Heart left ventricle (tissue), 13 donors: ENCODE measurements around the gene WDR7.

ENCODE experiments used
- POLR2A ChIP-seq, 2 donors: fragments of 450-650 bp; IDR thresholded peaks; one replicate each; pipeline ENCODE4 v1.6.1; 2017; ENCODE audit warnings: antibody characterized with exemption in 2 of 2, mild to moderate bottlenecking in 2 of 2, moderate library complexity in 2 of 2
- TF ChIP-seq, protein P1 (sequence below), 12 donors: fragments of 200-600 bp; sonication (generic) in 4 of 12; IDR thresholded peaks; one replicate each; pipeline versions ENCODE4 v1.5.0 to v1.8.0; 2018 to 2022; ENCODE audit warnings: antibody characterized with exemption in 12 of 12, mild to moderate bottlenecking in 5 of 12
- donor health status: ischemic (EF 13 %, LVEDD 7.1; RV severe dilation, severe dysfunction).
- donor health status: DM: no; HTN: yes; CAD: no.
- donor health status: DM: no; HTN: no; CAD: no.
- donor health status: ischemic (EF 25% LVEDD 6.9; RV normal size, moderate dysfunction).
- donor health status: ischemic (EF 25% LVEDD 5.7; RV mildly dilated, moderate dysfunction).
- donor health status: ischemic (EF 35%, LVEDD 5.7; RV mildly dilated, moderate dysfunction).
- donor health status: nonischemic (EF 11% LVEDD 7.7; RV severe dilation, severe dysfunction).
- donor health status: DM: yes; HTN: yes; CAD: no.
- donor health status: PGD.
- donor health status: ischemic (EF 29% LVEDD 5.4; RV normal size, mild dysfunction).
- donor health status: nonischemic (EF 23%, LVEDD 6.1; RV moderate dilation, normal function).

DNA sequence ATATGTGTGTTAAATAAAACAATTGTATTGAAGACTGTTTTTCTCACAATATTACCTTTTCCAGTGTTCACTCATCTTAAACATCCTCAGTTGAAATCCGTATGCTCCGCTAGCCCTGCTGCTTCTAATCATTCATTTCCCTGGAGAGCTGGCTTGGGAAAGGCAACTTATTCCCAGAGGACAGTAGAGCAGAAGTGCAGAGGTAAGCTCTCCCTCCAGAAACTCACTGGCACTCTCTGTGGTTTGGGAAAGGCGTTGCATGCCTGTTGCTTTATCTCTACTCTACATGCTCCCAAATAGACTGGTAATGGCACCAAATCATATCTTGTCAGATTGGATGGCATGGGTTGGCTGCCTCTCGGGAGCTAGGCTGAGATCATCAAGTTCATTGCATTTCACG, 378.6 kb downstream of the WDR7 start:
- TF ChIP-seq, protein P1, sequence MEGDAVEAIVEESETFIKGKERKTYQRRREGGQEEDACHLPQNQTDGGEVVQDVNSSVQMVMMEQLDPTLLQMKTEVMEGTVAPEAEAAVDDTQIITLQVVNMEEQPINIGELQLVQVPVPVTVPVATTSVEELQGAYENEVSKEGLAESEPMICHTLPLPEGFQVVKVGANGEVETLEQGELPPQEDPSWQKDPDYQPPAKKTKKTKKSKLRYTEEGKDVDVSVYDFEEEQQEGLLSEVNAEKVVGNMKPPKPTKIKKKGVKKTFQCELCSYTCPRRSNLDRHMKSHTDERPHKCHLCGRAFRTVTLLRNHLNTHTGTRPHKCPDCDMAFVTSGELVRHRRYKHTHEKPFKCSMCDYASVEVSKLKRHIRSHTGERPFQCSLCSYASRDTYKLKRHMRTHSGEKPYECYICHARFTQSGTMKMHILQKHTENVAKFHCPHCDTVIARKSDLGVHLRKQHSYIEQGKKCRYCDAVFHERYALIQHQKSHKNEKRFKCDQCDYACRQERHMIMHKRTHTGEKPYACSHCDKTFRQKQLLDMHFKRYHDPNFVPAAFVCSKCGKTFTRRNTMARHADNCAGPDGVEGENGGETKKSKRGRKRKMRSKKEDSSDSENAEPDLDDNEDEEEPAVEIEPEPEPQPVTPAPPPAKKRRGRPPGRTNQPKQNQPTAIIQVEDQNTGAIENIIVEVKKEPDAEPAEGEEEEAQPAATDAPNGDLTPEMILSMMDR (IDR thresholded peaks at IDR 0.05): no peak
- TF ChIP-seq POLR2A (IDR thresholded peaks at IDR 0.05): no peak
